ENCODE measurements around the gene RRP12. TPM values are rescaled to one million over a fixed set of nuclear protein-coding genes. Genes with fewer than 3 reads are reported as not detected.

The RRP12 gene
- total and polyA plus RNA-seq, 2 donors (not counting 3 experiments of a cell fraction or from before 2014, with no cell fraction given), result 13.6 to 35.8 TPM

DNA sequence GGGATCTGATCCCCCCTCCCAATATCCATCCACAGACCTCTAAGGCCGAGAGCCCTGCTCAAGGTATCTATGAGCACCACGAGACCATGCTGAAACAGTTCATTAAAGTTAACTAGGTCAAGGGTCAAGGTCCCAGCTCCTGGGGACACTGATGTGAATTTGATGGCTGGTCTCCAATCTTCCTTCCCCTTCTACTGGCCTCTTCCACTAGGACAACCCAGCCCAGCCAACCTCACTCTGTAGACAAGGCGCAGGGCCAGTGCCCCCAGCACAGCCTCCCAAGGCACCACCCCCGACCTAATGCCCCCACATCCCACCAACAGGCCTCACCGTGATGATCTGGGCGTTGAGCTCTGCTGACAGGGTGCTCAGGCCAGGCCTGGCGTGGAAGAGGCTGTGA, 15.6 kb downstream of the RRP12 start:
- DNase-seq (ENCODE audit: low read depth, low spot score) (no peak), FAIRE-seq (no peak)
- no peak overlapping the region for H3K27ac ChIP-seq (ENCODE audit: insufficient read depth, low read depth, low read length)
- no TSS peak for BruUV-seq (replicated peaks)
- H3K27me3 ChIP-seq (ENCODE audit: control insufficient read depth in 2 of 2, insufficient read depth in 2 of 2, low read length in 2 of 2), result no peaks in the 10 kb centered on the region
- H3K4me1 ChIP-seq (ENCODE audit: control insufficient read depth, extremely low read depth, insufficient read depth, low read length), result no peaks in the 10 kb centered on the region
- ChIA-PET CTCF (no interaction called here), POLR2A (no interaction called here)
- no peaks in the 10 kb centered on the region for H3K79me2 ChIP-seq (ENCODE audit: control insufficient read depth, insufficient read depth, low read length)
- intact Hi-C loops (cut with micrococcal nuclease) (no loop called here), dilution Hi-C loops (cut with MboI; ENCODE audit: extremely low pct_ligation_motif_present, low sequenced_read_pairs) (no loop called here)
- no peaks in the 10 kb centered on the region for H3K9me3 ChIP-seq (replicated peaks; ENCODE audit: control insufficient read depth, insufficient read depth, low read length)
- H4K20me1 ChIP-seq (replicated peaks; ENCODE audit: control insufficient read depth, extremely low read depth, insufficient read depth, low read length), result no peaks in the 10 kb centered on the region
- H3K36me3 ChIP-seq (ENCODE audit: control insufficient read depth in 2 of 2, extremely low read depth in 1 of 2, insufficient read depth in 2 of 2, low read length in 2 of 2), result peaks cover 2 to 24% of the 10 kb centered on the region in 2 experiments
- H3K9me1 ChIP-seq (replicated peaks; ENCODE audit: control insufficient read depth, extremely low read depth, insufficient read depth, low read length), result no peaks in the 10 kb centered on the region
- H2AFZ ChIP-seq (ENCODE audit: low read depth, low read length), result no peak overlapping the region
- H3K4me3 ChIP-seq (replicated peaks in 1 of 3; ENCODE audit: insufficient read depth in 1 of 3, low read depth in 1 of 3, low read length in 3 of 3), result no peak overlapping the region
- no peak for TF ChIP-seq MYC (IDR thresholded peaks at IDR 0.05; ENCODE audit: low read depth, low read length)
- TF ChIP-seq, protein P1, sequence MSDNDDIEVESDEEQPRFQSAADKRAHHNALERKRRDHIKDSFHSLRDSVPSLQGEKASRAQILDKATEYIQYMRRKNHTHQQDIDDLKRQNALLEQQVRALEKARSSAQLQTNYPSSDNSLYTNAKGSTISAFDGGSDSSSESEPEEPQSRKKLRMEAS (IDR thresholded peaks at IDR 0.05; ENCODE audit: insufficient read depth, insufficient read length), result no peak
- H3K9ac ChIP-seq (replicated peaks; ENCODE audit: extremely low read depth, insufficient read depth, low read length), result no peak overlapping the region
- no peak overlapping the region for H3K4me2 ChIP-seq (ENCODE audit: insufficient read depth, low read length)

DNA sequence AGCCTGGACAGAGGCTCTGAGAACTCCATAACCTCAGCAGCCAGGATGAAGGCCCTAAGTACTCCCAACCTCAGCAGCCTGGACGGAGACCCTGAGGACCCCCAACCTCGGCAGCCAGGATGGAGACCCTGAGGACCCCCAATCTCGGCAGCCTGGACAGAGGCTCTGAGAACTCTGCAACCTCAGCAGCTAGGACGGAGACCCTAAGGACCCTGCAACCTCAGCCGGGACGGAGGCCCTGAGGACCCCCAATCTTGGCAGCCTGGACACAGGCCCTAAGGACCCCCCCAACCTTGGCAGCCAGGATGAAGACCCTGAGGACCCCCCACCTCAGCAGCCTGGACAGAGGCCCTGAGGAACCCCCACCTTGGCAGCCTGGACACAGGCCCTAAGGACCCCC, 16.5 kb downstream of the RRP12 start:
- intact Hi-C loops (cut with micrococcal nuclease) (no loop called here), dilution Hi-C loops (cut with MboI; ENCODE audit: extremely low pct_ligation_motif_present, low sequenced_read_pairs) (no loop called here)
- H2AFZ ChIP-seq (ENCODE audit: low read depth, low read length), result no peak overlapping the region
- no peaks in the 10 kb centered on the region for H3K9me1 ChIP-seq (replicated peaks; ENCODE audit: control insufficient read depth, extremely low read depth, insufficient read depth, low read length)
- H3K27me3 ChIP-seq (ENCODE audit: control insufficient read depth in 2 of 2, insufficient read depth in 2 of 2, low read length in 2 of 2), result no peaks in the 10 kb centered on the region
- H3K9me3 ChIP-seq (replicated peaks; ENCODE audit: control insufficient read depth, insufficient read depth, low read length), result no peaks in the 10 kb centered on the region
- H4K20me1 ChIP-seq (replicated peaks; ENCODE audit: control insufficient read depth, extremely low read depth, insufficient read depth, low read length), result no peaks in the 10 kb centered on the region
- no peak overlapping the region for H3K27ac ChIP-seq (ENCODE audit: insufficient read depth, low read depth, low read length)
- TF ChIP-seq POLR2AphosphoS5 (IDR thresholded peaks at IDR 0.05; ENCODE audit: insufficient read depth, low read depth, low read length) (no peak), POLR2A (IDR thresholded peaks at IDR 0.05; ENCODE audit: low read depth, low read length) (no peak), GATA2 (IDR thresholded peaks at IDR 0.05; ENCODE audit: insufficient read depth, insufficient read length, low read depth, low read length) (no peak), EZH2 (IDR thresholded peaks at IDR 0.05; ENCODE audit: borderline replicate concordance, low read depth, low read length, severe bottlenecking) (no peak), MYC (IDR thresholded peaks at IDR 0.05; ENCODE audit: low read depth, low read length) (no peak), FOS (IDR thresholded peaks at IDR 0.05; ENCODE audit: borderline replicate concordance, insufficient read depth, low read length) (no peak), JUN (IDR thresholded peaks at IDR 0.05; ENCODE audit: borderline replicate concordance, insufficient read depth, insufficient read length, low read depth) (no peak)
- TF ChIP-seq, protein P2, sequence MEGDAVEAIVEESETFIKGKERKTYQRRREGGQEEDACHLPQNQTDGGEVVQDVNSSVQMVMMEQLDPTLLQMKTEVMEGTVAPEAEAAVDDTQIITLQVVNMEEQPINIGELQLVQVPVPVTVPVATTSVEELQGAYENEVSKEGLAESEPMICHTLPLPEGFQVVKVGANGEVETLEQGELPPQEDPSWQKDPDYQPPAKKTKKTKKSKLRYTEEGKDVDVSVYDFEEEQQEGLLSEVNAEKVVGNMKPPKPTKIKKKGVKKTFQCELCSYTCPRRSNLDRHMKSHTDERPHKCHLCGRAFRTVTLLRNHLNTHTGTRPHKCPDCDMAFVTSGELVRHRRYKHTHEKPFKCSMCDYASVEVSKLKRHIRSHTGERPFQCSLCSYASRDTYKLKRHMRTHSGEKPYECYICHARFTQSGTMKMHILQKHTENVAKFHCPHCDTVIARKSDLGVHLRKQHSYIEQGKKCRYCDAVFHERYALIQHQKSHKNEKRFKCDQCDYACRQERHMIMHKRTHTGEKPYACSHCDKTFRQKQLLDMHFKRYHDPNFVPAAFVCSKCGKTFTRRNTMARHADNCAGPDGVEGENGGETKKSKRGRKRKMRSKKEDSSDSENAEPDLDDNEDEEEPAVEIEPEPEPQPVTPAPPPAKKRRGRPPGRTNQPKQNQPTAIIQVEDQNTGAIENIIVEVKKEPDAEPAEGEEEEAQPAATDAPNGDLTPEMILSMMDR (IDR thresholded peaks at IDR 0.05; ENCODE audit: extremely low read depth in 1 of 2, insufficient read depth in 1 of 2, low read depth in 1 of 2, low read length in 2 of 2), result no peak
- TF ChIP-seq, protein P1 (IDR thresholded peaks at IDR 0.05; ENCODE audit: insufficient read depth, insufficient read length), result no peak
- no peaks in the 10 kb centered on the region for H3K4me1 ChIP-seq (ENCODE audit: control insufficient read depth, extremely low read depth, insufficient read depth, low read length)
- H3K36me3 ChIP-seq (ENCODE audit: control insufficient read depth in 2 of 2, extremely low read depth in 1 of 2, insufficient read depth in 2 of 2, low read length in 2 of 2), result peaks cover 2 to 18% of the 10 kb centered on the region in 2 experiments
- CTCF ChIA-PET, result no interaction called here
- FAIRE-seq (no peak), DNase-seq (ENCODE audit: low read depth, low spot score) (no peak)
- H3K4me3 ChIP-seq (replicated peaks in 1 of 3; ENCODE audit: insufficient read depth in 1 of 3, low read depth in 1 of 3, low read length in 3 of 3), result no peak overlapping the region
- H3K4me2 ChIP-seq (ENCODE audit: insufficient read depth, low read length), result no peak overlapping the region
- no peaks in the 10 kb centered on the region for H3K79me2 ChIP-seq (ENCODE audit: control insufficient read depth, insufficient read depth, low read length)
- no TSS peak for BruUV-seq (replicated peaks)
- POLR2A ChIA-PET, result no interaction called here
- H3K9ac ChIP-seq (replicated peaks; ENCODE audit: extremely low read depth, insufficient read depth, low read length), result no peak overlapping the region

Measured in endothelial cell of umbilical vein (primary cell).